GM12878 (cell line): ENCODE results near the gene FTO. TPM values are rescaled to one million over a fixed set of nuclear protein-coding genes. Genes with fewer than 3 reads are reported as not detected.

Experiments used
- ATAC-seq: fragments of 200-7000 bp; cut with Tn5 transposase; 3 replicates; pipeline ENCODE4 v1.9.1; 2020; ENCODE audit warnings: mild to moderate bottlenecking, moderate library complexity
- BruUV-seq: library from RNA; stranded (reverse); fragments of 400-500 nt; replicated peaks from 2 replicates; lab custom pipeline; 2021; lab: Mats Ljungman, UMichigan
- CTCF ChIA-PET: fragments of 300-600 bp; sonication (Branson Sonifier 250); formaldehyde crosslinking; extraction: SDS; loops from one replicate; lab custom pipeline; 2021; ENCODE audit warnings: inconsistent platforms; lab: Yijun Ruan, JAX
- POLR2A ChIA-PET: fragments of 350-600 bp; formaldehyde crosslinking; extraction: SDS; loops from one replicate; lab custom pipeline; 2021; ENCODE audit warnings: inconsistent platforms; lab: Charles Lee
- RAD21 ChIA-PET: fragments of 300-600 bp; sonication (Branson Sonifier 250); formaldehyde crosslinking; loops from one replicate; lab custom pipeline; 2023; ENCODE audit warnings: antibody characterized with exemption; ENCODE audit not compliant: unreplicated experiment; lab: Charles Lee
- SMC1A ChIA-PET: fragments of 300-600 bp; sonication (Branson Sonifier 250); formaldehyde crosslinking; loops from one replicate; lab custom pipeline; 2023; ENCODE audit not compliant: unreplicated experiment, uncharacterized antibody; lab: Charles Lee
- DNase-seq: peaks from one replicate; pipeline ENCODE4 v3.0.0-alpha.2; 2011; ENCODE audit warnings: low read depth, low spot score
- FAIRE-seq: peaks from 3 replicates; lab custom pipeline; 2011; peaks lifted over from hg19 to GRCh38; lab: Jason Lieb, UNC
- H2AFZ ChIP-seq: 2 replicates; pipeline ENCODE4 v1.6.0; 2011; ENCODE audit warnings: low read depth, low read length, control low read depth; ENCODE audit not compliant: control insufficient read depth
- H3K27ac ChIP-seq: 2 replicates; pipeline ENCODE4 v1.5.1; 2011; ENCODE audit warnings: control low read depth; ENCODE audit not compliant: control insufficient read depth, insufficient read depth
- H3K27me3 ChIP-seq, 2 experiments: replicated peaks in 1 of 2; 2 replicates each; pipeline versions ENCODE4 v1.6.0 to v1.6.1; 2011; ENCODE audit warnings: low read length in 1 of 2; ENCODE audit not compliant: control insufficient read depth in 2 of 2, insufficient read depth in 2 of 2
- H3K36me3 ChIP-seq, 2 experiments: 2 replicates each; pipeline ENCODE4 v1.5.1; 2011; ENCODE audit warnings: low read length in 1 of 2; ENCODE audit not compliant: control insufficient read depth in 2 of 2, insufficient read depth in 2 of 2
- H3K4me1 ChIP-seq: 2 replicates; pipeline ENCODE4 v1.6.1; 2011; ENCODE audit warnings: mild to moderate bottlenecking, low read length, moderate library complexity, mixed read lengths; ENCODE audit not compliant: control insufficient read depth, insufficient read depth
- H3K4me2 ChIP-seq: 2 replicates; pipeline ENCODE4 v1.6.0; 2011; ENCODE audit warnings: control low read depth; ENCODE audit not compliant: control insufficient read depth, insufficient read depth
- H3K4me3 ChIP-seq: fragments of 200-600 bp; sonication (generic); 2 replicates; pipeline ENCODE4 v1.5.1; 2016
- H3K79me2 ChIP-seq: 2 replicates; pipeline ENCODE4 v1.6.0; 2011; ENCODE audit warnings: low read length; ENCODE audit not compliant: control insufficient read depth, insufficient read depth
- H3K9ac ChIP-seq: 2 replicates; pipeline ENCODE4 v1.8.0; 2011; ENCODE audit warnings: low read length, control low read depth, mixed read lengths; ENCODE audit not compliant: control insufficient read depth, insufficient read depth
- H3K9me3 ChIP-seq: replicated peaks from 3 replicates; pipeline ENCODE4 v1.5.1; 2011; ENCODE audit warnings: mild to moderate bottlenecking, low read length; ENCODE audit not compliant: control insufficient read depth, insufficient read depth
- H4K20me1 ChIP-seq: 2 replicates; pipeline ENCODE4 v1.6.0; 2011; ENCODE audit not compliant: control insufficient read depth, insufficient read depth
- BCL11A ChIP-seq: IDR thresholded peaks from 2 replicates; pipeline ENCODE4 v1.6.1; 2011; ENCODE audit warnings: low read depth, low read length
- GABPA ChIP-seq: IDR thresholded peaks from 2 replicates; pipeline ENCODE4 v1.6.1; 2014; ENCODE audit warnings: antibody characterized with exemption, low read depth, mild to moderate bottlenecking, inconsistent platforms
- NFYA ChIP-seq: IDR thresholded peaks from 2 replicates; pipeline ENCODE4 v1.6.1; 2011; ENCODE audit warnings: low read depth, mild to moderate bottlenecking, low read length, improper control_type of control experiment, borderline replicate concordance
- NR2F1 ChIP-seq: fragments of 450-650 bp; conservative IDR thresholded peaks from 2 replicates; pipeline ENCODE4 v1.6.1; 2017; ENCODE audit warnings: mild to moderate bottlenecking
- ZNF24 ChIP-seq: fragments of 450-650 bp; IDR thresholded peaks from 2 replicates; pipeline ENCODE4 v1.6.1; 2017; ENCODE audit warnings: antibody characterized with exemption, mild to moderate bottlenecking
- WGBS: methylation state at CpG from one replicate; pipeline ENCODE4 v1.1.6; 2016; ENCODE audit warnings: low lambda C conversion rate; ENCODE audit not compliant: insufficient replicate concordance, insufficient coverage; ENCODE audit errors: missing lambda C conversion rate; 5-methylcytosine and 5-hydroxymethylcytosine counted together
- in situ Hi-C: fragments of 300-500 bp; cut with MboI; formaldehyde crosslinking; loops from 9 replicates; pipeline ENCODE4 v1.14.3; 2018; ENCODE audit warnings: mixed read lengths
- intact Hi-C: fragments of 100-400 bp; cut with micrococcal nuclease; formaldehyde crosslinking; loops from one replicate; pipeline ENCODE4 v1.14.2; 2022; ENCODE audit not compliant: unreplicated experiment
- polyA plus RNA-seq, 11 experiments: library from polyadenylated mRNA; depleted of rRNA in 4 of 11; unstranded in 6 of 11; stranded (reverse) in 5 of 11; fragments of >200 nt; fragmentation: Nextera tagmentation in 4 of 11; fragmentation: Illumina TruSeq in 1 of 11; extraction: Ambion mirVana in 4 of 11; extraction: Trizol in 1 of 11; gene quantifications; 1 replicate in 1 of 11; 2 replicates in 10 of 11; pipeline versions ENCODE4 v1.2.1 to v1.2.3, GENCODE V29; 2011 to 2016; ENCODE audit warnings: inconsistent platforms in 2 of 11, missing spikeins in 2 of 11, low read depth in 1 of 11
- total RNA-seq, 4 experiments: library from RNA; depleted of rRNA in 3 of 4; stranded (reverse); fragments of >200 nt in 3 of 4; fragmentation: Illumina TruSeq in 1 of 4; extraction: Trizol in 1 of 4; gene quantifications; 2 replicates each; pipeline versions ENCODE4 v1.2.1 to v1.2.3, GENCODE V29; 2013 to 2021
- TF ChIP-seq, protein P1 (sequence below): fragments of 450-650 bp; IDR thresholded peaks from 2 replicates; pipeline ENCODE4 v1.6.1; 2017; ENCODE audit warnings: low read depth, mild to moderate bottlenecking, moderate library complexity
- TF ChIP-seq, protein P2 (sequence below): IDR thresholded peaks from 2 replicates; pipeline ENCODE4 v1.6.1; 2011; ENCODE audit warnings: borderline replicate concordance, low read depth, mild to moderate bottlenecking, moderate library complexity, low read length; ENCODE audit not compliant: insufficient read depth, poor library complexity, severe bottlenecking
- TF ChIP-seq, protein P3 (sequence below): fragments of 450-650 bp; formaldehyde crosslinking; IDR thresholded peaks from 2 replicates; pipeline ENCODE4 v1.4.0; 2020; ENCODE audit warnings: mild to moderate bottlenecking, moderate library complexity

Gene FTO
- total and polyA plus RNA-seq, 10 of the 15 experiments (the other 5 are each of a cell fraction or from before 2014, with no cell fraction given): 20.1 to 55.0 (median 47.0) TPM

DNA sequence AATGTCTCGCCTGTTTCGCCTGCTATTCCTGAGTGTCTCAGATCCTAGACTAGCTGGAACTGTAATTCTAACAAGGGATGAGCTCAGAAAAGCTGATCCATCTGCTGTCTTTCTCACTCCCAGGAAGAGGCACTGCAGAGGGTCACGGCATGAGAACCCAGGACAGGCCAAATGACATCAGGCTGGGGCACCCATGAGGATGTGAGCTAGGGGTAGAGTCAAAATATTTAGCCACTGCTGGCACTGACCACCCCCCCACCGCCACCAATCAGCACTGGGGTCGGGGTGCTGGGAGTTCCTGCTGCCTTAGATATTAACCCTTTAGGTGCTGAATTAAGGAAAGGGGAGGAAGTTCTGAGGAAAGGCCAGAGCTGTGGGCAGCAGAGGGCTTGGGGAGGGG is 470.2 kb downstream of the FTO start:
- no peaks in the 10 kb centered on the region for H4K20me1 ChIP-seq
- H2AFZ ChIP-seq: no peak overlapping the region
- TF ChIP-seq ZNF24: no peak
- no peak for TF ChIP-seq BCL11A
- TF ChIP-seq NFYA: no peak
- H3K36me3 ChIP-seq: no peaks in the 10 kb centered on the region
- no peak overlapping the region for H3K27ac ChIP-seq
- no peak overlapping the region for H3K4me2 ChIP-seq
- no peak overlapping the region for H3K4me3 ChIP-seq
- intact Hi-C loops (no loop called here), in situ Hi-C loops (no loop called here)
- no peaks in the 10 kb centered on the region for H3K4me1 ChIP-seq
- DNase-seq: no peak
- no peak for FAIRE-seq
- CTCF ChIA-PET: no interaction called here
- SMC1A ChIA-PET: interaction anchor here (0.6 kb wide), 1 partner anchor 48 kb away, joined by 3 read pairs; no protein-coding TSS in a partner anchor
- no peaks in the 10 kb centered on the region; a peak in 1 of 4 replicates for H3K27me3 ChIP-seq
- H3K9me3 ChIP-seq: no peaks in the 10 kb centered on the region
- RAD21 ChIA-PET: no interaction called here
- no peaks in the 10 kb centered on the region for H3K79me2 ChIP-seq
- ATAC-seq: no peak
- H3K9ac ChIP-seq: no peak overlapping the region
- no TSS peak for BruUV-seq
- POLR2A ChIA-PET: no interaction called here
- 22% methylated on average over 5 of the region's 5 CpGs for WGBS

DNA sequence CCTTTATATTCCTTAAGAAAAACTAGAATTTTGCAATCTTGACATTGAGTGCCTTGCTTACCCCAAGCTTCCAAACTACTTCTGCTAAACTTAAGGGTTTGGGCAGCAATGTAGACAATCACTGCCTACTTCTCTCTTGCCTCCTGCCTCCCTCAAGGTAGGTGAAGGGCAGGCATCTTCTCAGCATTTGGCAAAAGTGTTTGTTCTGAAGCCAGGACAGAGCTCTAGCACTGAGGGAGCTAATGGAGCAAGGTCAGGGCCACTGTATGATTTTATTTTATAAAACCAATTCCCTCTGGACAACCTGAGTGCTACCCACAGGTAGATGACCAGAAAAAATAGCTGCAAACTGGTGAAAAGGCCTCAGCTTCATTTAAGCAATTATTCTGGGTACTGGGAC is 470.8 kb downstream of the FTO start:
- no peaks in the 10 kb centered on the region for H4K20me1 ChIP-seq
- H3K9ac ChIP-seq: no peak overlapping the region
- no peak for ATAC-seq
- CTCF ChIA-PET: no interaction called here
- H3K4me2 ChIP-seq: no peak overlapping the region
- no peak overlapping the region for H3K27ac ChIP-seq
- FAIRE-seq: no peak
- H3K79me2 ChIP-seq: no peaks in the 10 kb centered on the region
- in situ Hi-C loops: no loop called here
- RAD21 ChIA-PET: no interaction called here
- SMC1A ChIA-PET: no interaction called here
- no peaks in the 10 kb centered on the region for H3K4me1 ChIP-seq
- H3K4me3 ChIP-seq: no peak overlapping the region
- intact Hi-C loops: no loop called here
- no peaks in the 10 kb centered on the region for H3K9me3 ChIP-seq
- BruUV-seq: no TSS peak
- H2AFZ ChIP-seq: no peak overlapping the region
- POLR2A ChIA-PET: no interaction called here
- H3K36me3 ChIP-seq: no peaks in the 10 kb centered on the region
- no peak for DNase-seq
- H3K27me3 ChIP-seq: no peaks in the 10 kb centered on the region; a peak in 1 of 4 replicates
- TF ChIP-seq, protein P1, sequence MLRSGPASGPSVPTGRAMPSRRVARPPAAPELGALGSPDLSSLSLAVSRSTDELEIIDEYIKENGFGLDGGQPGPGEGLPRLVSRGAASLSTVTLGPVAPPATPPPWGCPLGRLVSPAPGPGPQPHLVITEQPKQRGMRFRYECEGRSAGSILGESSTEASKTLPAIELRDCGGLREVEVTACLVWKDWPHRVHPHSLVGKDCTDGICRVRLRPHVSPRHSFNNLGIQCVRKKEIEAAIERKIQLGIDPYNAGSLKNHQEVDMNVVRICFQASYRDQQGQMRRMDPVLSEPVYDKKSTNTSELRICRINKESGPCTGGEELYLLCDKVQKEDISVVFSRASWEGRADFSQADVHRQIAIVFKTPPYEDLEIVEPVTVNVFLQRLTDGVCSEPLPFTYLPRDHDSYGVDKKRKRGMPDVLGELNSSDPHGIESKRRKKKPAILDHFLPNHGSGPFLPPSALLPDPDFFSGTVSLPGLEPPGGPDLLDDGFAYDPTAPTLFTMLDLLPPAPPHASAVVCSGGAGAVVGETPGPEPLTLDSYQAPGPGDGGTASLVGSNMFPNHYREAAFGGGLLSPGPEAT: no peak
- no peak for TF ChIP-seq NR2F1
- TF ChIP-seq, protein P2, sequence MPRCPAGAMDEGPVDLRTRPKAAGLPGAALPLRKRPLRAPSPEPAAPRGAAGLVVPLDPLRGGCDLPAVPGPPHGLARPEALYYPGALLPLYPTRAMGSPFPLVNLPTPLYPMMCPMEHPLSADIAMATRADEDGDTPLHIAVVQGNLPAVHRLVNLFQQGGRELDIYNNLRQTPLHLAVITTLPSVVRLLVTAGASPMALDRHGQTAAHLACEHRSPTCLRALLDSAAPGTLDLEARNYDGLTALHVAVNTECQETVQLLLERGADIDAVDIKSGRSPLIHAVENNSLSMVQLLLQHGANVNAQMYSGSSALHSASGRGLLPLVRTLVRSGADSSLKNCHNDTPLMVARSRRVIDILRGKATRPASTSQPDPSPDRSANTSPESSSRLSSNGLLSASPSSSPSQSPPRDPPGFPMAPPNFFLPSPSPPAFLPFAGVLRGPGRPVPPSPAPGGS: no peak
- TF ChIP-seq, protein P3, sequence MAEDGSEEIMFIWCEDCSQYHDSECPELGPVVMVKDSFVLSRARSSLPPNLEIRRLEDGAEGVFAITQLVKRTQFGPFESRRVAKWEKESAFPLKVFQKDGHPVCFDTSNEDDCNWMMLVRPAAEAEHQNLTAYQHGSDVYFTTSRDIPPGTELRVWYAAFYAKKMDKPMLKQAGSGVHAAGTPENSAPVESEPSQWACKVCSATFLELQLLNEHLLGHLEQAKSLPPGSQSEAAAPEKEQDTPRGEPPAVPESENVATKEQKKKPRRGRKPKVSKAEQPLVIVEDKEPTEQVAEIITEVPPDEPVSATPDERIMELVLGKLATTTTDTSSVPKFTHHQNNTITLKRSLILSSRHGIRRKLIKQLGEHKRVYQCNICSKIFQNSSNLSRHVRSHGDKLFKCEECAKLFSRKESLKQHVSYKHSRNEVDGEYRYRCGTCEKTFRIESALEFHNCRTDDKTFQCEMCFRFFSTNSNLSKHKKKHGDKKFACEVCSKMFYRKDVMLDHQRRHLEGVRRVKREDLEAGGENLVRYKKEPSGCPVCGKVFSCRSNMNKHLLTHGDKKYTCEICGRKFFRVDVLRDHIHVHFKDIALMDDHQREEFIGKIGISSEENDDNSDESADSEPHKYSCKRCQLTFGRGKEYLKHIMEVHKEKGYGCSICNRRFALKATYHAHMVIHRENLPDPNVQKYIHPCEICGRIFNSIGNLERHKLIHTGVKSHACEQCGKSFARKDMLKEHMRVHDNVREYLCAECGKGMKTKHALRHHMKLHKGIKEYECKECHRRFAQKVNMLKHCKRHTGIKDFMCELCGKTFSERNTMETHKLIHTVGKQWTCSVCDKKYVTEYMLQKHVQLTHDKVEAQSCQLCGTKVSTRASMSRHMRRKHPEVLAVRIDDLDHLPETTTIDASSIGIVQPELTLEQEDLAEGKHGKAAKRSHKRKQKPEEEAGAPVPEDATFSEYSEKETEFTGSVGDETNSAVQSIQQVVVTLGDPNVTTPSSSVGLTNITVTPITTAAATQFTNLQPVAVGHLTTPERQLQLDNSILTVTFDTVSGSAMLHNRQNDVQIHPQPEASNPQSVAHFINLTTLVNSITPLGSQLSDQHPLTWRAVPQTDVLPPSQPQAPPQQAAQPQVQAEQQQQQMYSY (CRISPR knock-in tag): no peak
- TF ChIP-seq GABPA: no peak
